H1 (cell line): ENCODE measurements around the gene ARL8A. TPM values are rescaled to one million over a fixed set of nuclear protein-coding genes. Genes with fewer than 3 reads are reported as not detected.

Source experiments
- CBX8 ChIP-seq: fragments of 300-800, 300-1000 bp; sonication (generic); IDR thresholded peaks from 2 replicates; pipeline ENCODE4 v1.7.1; 2016; ENCODE audit warnings: low read depth, low read length, borderline replicate concordance
- FOSL1 ChIP-seq: IDR thresholded peaks from 2 replicates; pipeline ENCODE4 v1.6.1; 2011; ENCODE audit warnings: mild to moderate bottlenecking, low read depth, low read length, moderate library complexity; ENCODE audit not compliant: insufficient read depth
- JUND ChIP-seq: IDR thresholded peaks from 2 replicates; pipeline ENCODE4 v1.6.1; 2011; ENCODE audit warnings: mild to moderate bottlenecking, improper control_type of control experiment, low read length
- KDM1A ChIP-seq: fragments of 200-600, 300-600 bp; sonication (generic); IDR thresholded peaks from 2 replicates; pipeline ENCODE4 v1.7.1; 2016; ENCODE audit warnings: mild to moderate bottlenecking, low read length, borderline replicate concordance
- KDM4A ChIP-seq: IDR thresholded peaks from one replicate; pipeline ENCODE4 v1.7.1; 2012; ENCODE audit warnings: low read depth, mild to moderate bottlenecking, moderate library complexity, low read length, inconsistent platforms; ENCODE audit not compliant: severe bottlenecking
- MAFK ChIP-seq: IDR thresholded peaks from 2 replicates; pipeline ENCODE4 v1.6.1; 2012; ENCODE audit warnings: low read depth, mild to moderate bottlenecking, improper control_type of control experiment, low read length
- MAX ChIP-seq: IDR thresholded peaks from 2 replicates; pipeline ENCODE4 v1.6.1; 2012; ENCODE audit warnings: inconsistent platforms
- PHF8 ChIP-seq: fragments of 200-600 bp; sonication (generic); conservative IDR thresholded peaks from 2 replicates; pipeline ENCODE4 v1.7.1; 2012; ENCODE audit warnings: low read depth, mild to moderate bottlenecking, inconsistent platforms, low read length, moderate library complexity
- POLR2A ChIP-seq, 2 experiments: IDR thresholded peaks; 1 replicate in 1 of 2; 2 replicates in 1 of 2; pipeline ENCODE4 v1.6.1; 2011; ENCODE audit warnings: low read depth in 2 of 2, low read length in 2 of 2, mild to moderate bottlenecking in 2 of 2; ENCODE audit errors: control extremely low read depth in 1 of 2
- POLR2AphosphoS5 ChIP-seq: IDR thresholded peaks from 2 replicates; pipeline ENCODE4 v1.6.1; 2011; ENCODE audit warnings: low read depth, low read length
- RNF2 ChIP-seq: fragments of 200-900, 300-1000 bp; sonication (generic); IDR thresholded peaks from 2 replicates; pipeline ENCODE4 v1.7.1; 2016; ENCODE audit warnings: borderline replicate concordance, low read depth, mild to moderate bottlenecking, antibody characterized with exemption, low read length; ENCODE audit not compliant: poor library complexity, severe bottlenecking; ENCODE audit errors: missing control alignments
- SAP30 ChIP-seq: fragments of 300-600 bp; sonication (generic); IDR thresholded peaks from 2 replicates; pipeline ENCODE4 v1.7.1; 2012; ENCODE audit warnings: low read length, moderate library complexity, mild to moderate bottlenecking, inconsistent platforms; ENCODE audit not compliant: insufficient read depth, insufficient replicate concordance
- SIX5 ChIP-seq: IDR thresholded peaks from 2 replicates; pipeline ENCODE4 v1.6.1; 2011; ENCODE audit warnings: mild to moderate bottlenecking, low read depth, low read length
- SRF ChIP-seq: IDR thresholded peaks from 2 replicates; pipeline ENCODE4 v1.6.1; 2011; ENCODE audit warnings: mild to moderate bottlenecking, low read depth, low read length, moderate library complexity
- SUZ12 ChIP-seq: fragments of 200-600 bp; sonication (generic); IDR thresholded peaks from 2 replicates; pipeline ENCODE4 v1.6.1; 2012; ENCODE audit warnings: mild to moderate bottlenecking, inconsistent platforms, low read length, moderate library complexity, mixed read lengths
- TAF1 ChIP-seq: IDR thresholded peaks from 2 replicates; pipeline ENCODE4 v1.6.1; 2011; ENCODE audit warnings: mild to moderate bottlenecking, low read depth, low read length
- TAF7 ChIP-seq: optimal IDR thresholded peaks from 2 replicates; pipeline ENCODE3; 2011; ENCODE audit warnings: low read depth, mild to moderate bottlenecking, inconsistent platforms, low read length, moderate library complexity, borderline replicate concordance
- TBP ChIP-seq: IDR thresholded peaks from 2 replicates; pipeline ENCODE4 v1.6.1; 2011; ENCODE audit warnings: low read depth, low read length, improper control_type of control experiment
- TEAD4 ChIP-seq: IDR thresholded peaks from 2 replicates; pipeline ENCODE4 v1.6.1; 2012; ENCODE audit warnings: low read depth, low read length, inconsistent platforms, mixed read lengths
- ZNF274 ChIP-seq: IDR thresholded peaks from 2 replicates; pipeline ENCODE4 v1.7.0; 2012; ENCODE audit warnings: low read length, borderline replicate concordance; ENCODE audit errors: extremely low read depth
- polyA plus RNA-seq, 7 experiments: library from polyadenylated mRNA; depleted of rRNA in 3 of 7; stranded (reverse) in 5 of 7; unstranded in 2 of 7; fragments of >200 nt in 5 of 7; fragments of 200-250 nt in 2 of 7; gene quantifications; 1 replicate in 5 of 7; 2 replicates in 1 of 7; 4 replicates in 1 of 7; pipeline versions ENCODE4 v1.2.1 to v1.2.3, GENCODE V29; 2011 to 2013; ENCODE audit warnings: missing spikeins in 2 of 7, mixed read lengths in 2 of 7
- total RNA-seq: library from RNA; stranded (reverse); fragmentation: NEBNext Ultra II Directional; extraction: Animal tissue kit (Norgen Biotek cat#: 25700); gene quantifications from 2 replicates; pipeline ENCODE4 v1.2.1, GENCODE V29; 2021

The ARL8A gene
- total and polyA plus RNA-seq, 2 of the 8 experiments (the other 6 are each of a cell fraction or from before 2014, with no cell fraction given): 40.3 to 58.7 TPM

- TF ChIP-seq POLR2A (IDR thresholded peaks at IDR 0.05; ENCODE audit: control extremely low read depth in 1 of 2, low read depth in 2 of 2, low read length in 2 of 2) (no peak), SUZ12 (peak; percentile 66; the same call in 1 of the 2 replicates), MAFK (no peak), TAF7 (no peak), MAX (no peak), SIX5 (no peak), CBX8 (no peak), TEAD4 (no peak), TAF1 (no peak), JUND (no peak), SAP30 (no peak), TBP (no peak), SRF (no peak), PHF8 (no peak), KDM1A (no peak), KDM4A (peak; percentile 37), ZNF274 (no peak), FOSL1 (no peak), RNF2 (no peak), POLR2AphosphoS5 (no peak)
These were observed 49.2 kb upstream of the ARL8A start, which contains the start of gene LGR6 (continued) for GRCh38 chr1:202193614-202194327.
